GM12878 (cell line): Measurements from ENCODE around the gene NPM3. TPM values are rescaled to one million over a fixed set of nuclear protein-coding genes. Genes with fewer than 3 reads are reported as not detected.

ENCODE experiments used
- ATAC-seq: fragments of 200-7000 bp; cut with Tn5 transposase; 3 replicates; pipeline ENCODE4 v1.9.1; 2020; ENCODE audit warnings: mild to moderate bottlenecking, moderate library complexity
- BruUV-seq: library from RNA; stranded (reverse); fragments of 400-500 nt; replicated peaks from 2 replicates; lab custom pipeline; 2021; lab: Mats Ljungman, UMichigan
- CTCF ChIA-PET: fragments of 300-600 bp; sonication (Branson Sonifier 250); formaldehyde crosslinking; extraction: SDS; loops from one replicate; lab custom pipeline; 2021; ENCODE audit warnings: inconsistent platforms; lab: Yijun Ruan, JAX
- POLR2A ChIA-PET: fragments of 350-600 bp; formaldehyde crosslinking; extraction: SDS; loops from one replicate; lab custom pipeline; 2021; ENCODE audit warnings: inconsistent platforms; lab: Charles Lee
- RAD21 ChIA-PET: fragments of 300-600 bp; sonication (Branson Sonifier 250); formaldehyde crosslinking; loops from one replicate; lab custom pipeline; 2023; ENCODE audit warnings: antibody characterized with exemption; ENCODE audit not compliant: unreplicated experiment; lab: Charles Lee
- SMC1A ChIA-PET: fragments of 300-600 bp; sonication (Branson Sonifier 250); formaldehyde crosslinking; loops from one replicate; lab custom pipeline; 2023; ENCODE audit not compliant: unreplicated experiment, uncharacterized antibody; lab: Charles Lee
- DNase-seq: peaks from one replicate; pipeline ENCODE4 v3.0.0-alpha.2; 2011; ENCODE audit warnings: low read depth, low spot score
- FAIRE-seq: peaks from 3 replicates; lab custom pipeline; 2011; peaks lifted over from hg19 to GRCh38; lab: Jason Lieb, UNC
- H2AFZ ChIP-seq: 2 replicates; pipeline ENCODE4 v1.6.0; 2011; ENCODE audit warnings: low read depth, low read length, control low read depth; ENCODE audit not compliant: control insufficient read depth
- H3K27ac ChIP-seq: 2 replicates; pipeline ENCODE4 v1.5.1; 2011; ENCODE audit warnings: control low read depth; ENCODE audit not compliant: control insufficient read depth, insufficient read depth
- H3K27me3 ChIP-seq, 2 experiments: replicated peaks in 1 of 2; 2 replicates each; pipeline versions ENCODE4 v1.6.0 to v1.6.1; 2011; ENCODE audit warnings: low read length in 1 of 2; ENCODE audit not compliant: control insufficient read depth in 2 of 2, insufficient read depth in 2 of 2
- H3K36me3 ChIP-seq, 2 experiments: 2 replicates each; pipeline ENCODE4 v1.5.1; 2011; ENCODE audit warnings: low read length in 1 of 2; ENCODE audit not compliant: control insufficient read depth in 2 of 2, insufficient read depth in 2 of 2
- H3K4me1 ChIP-seq: 2 replicates; pipeline ENCODE4 v1.6.1; 2011; ENCODE audit warnings: mild to moderate bottlenecking, low read length, moderate library complexity, mixed read lengths; ENCODE audit not compliant: control insufficient read depth, insufficient read depth
- H3K4me2 ChIP-seq: 2 replicates; pipeline ENCODE4 v1.6.0; 2011; ENCODE audit warnings: control low read depth; ENCODE audit not compliant: control insufficient read depth, insufficient read depth
- H3K4me3 ChIP-seq: fragments of 200-600 bp; sonication (generic); 2 replicates; pipeline ENCODE4 v1.5.1; 2016
- H3K79me2 ChIP-seq: 2 replicates; pipeline ENCODE4 v1.6.0; 2011; ENCODE audit warnings: low read length; ENCODE audit not compliant: control insufficient read depth, insufficient read depth
- H3K9ac ChIP-seq: 2 replicates; pipeline ENCODE4 v1.8.0; 2011; ENCODE audit warnings: low read length, control low read depth, mixed read lengths; ENCODE audit not compliant: control insufficient read depth, insufficient read depth
- H3K9me3 ChIP-seq: replicated peaks from 3 replicates; pipeline ENCODE4 v1.5.1; 2011; ENCODE audit warnings: mild to moderate bottlenecking, low read length; ENCODE audit not compliant: control insufficient read depth, insufficient read depth
- H4K20me1 ChIP-seq: 2 replicates; pipeline ENCODE4 v1.6.0; 2011; ENCODE audit not compliant: control insufficient read depth, insufficient read depth
- BCLAF1 ChIP-seq: fragments of 450-650 bp; IDR thresholded peaks from 2 replicates; pipeline ENCODE4 v1.6.1; 2017; ENCODE audit warnings: antibody characterized with exemption, mild to moderate bottlenecking, moderate library complexity
- USF1 ChIP-seq: IDR thresholded peaks from 2 replicates; pipeline ENCODE4 v1.6.1; 2011; ENCODE audit warnings: borderline replicate concordance, low read depth, mild to moderate bottlenecking, moderate library complexity, mixed read lengths, low read length; ENCODE audit not compliant: insufficient read depth; ENCODE audit errors: extremely low read length
- WGBS: methylation state at CpG from one replicate; pipeline ENCODE4 v1.1.6; 2016; ENCODE audit warnings: low lambda C conversion rate; ENCODE audit not compliant: insufficient replicate concordance, insufficient coverage; ENCODE audit errors: missing lambda C conversion rate; 5-methylcytosine and 5-hydroxymethylcytosine counted together
- in situ Hi-C: fragments of 300-500 bp; cut with MboI; formaldehyde crosslinking; loops from 9 replicates; pipeline ENCODE4 v1.14.3; 2018; ENCODE audit warnings: mixed read lengths
- intact Hi-C: fragments of 100-400 bp; cut with micrococcal nuclease; formaldehyde crosslinking; loops from one replicate; pipeline ENCODE4 v1.14.2; 2022; ENCODE audit not compliant: unreplicated experiment
- polyA plus RNA-seq, 11 experiments: library from polyadenylated mRNA; depleted of rRNA in 4 of 11; unstranded in 6 of 11; stranded (reverse) in 5 of 11; fragments of >200 nt; fragmentation: Nextera tagmentation in 4 of 11; fragmentation: Illumina TruSeq in 1 of 11; extraction: Ambion mirVana in 4 of 11; extraction: Trizol in 1 of 11; gene quantifications; 1 replicate in 1 of 11; 2 replicates in 10 of 11; pipeline versions ENCODE4 v1.2.1 to v1.2.3, GENCODE V29; 2011 to 2016; ENCODE audit warnings: inconsistent platforms in 2 of 11, missing spikeins in 2 of 11, low read depth in 1 of 11
- total RNA-seq, 4 experiments: library from RNA; depleted of rRNA in 3 of 4; stranded (reverse); fragments of >200 nt in 3 of 4; fragmentation: Illumina TruSeq in 1 of 4; extraction: Trizol in 1 of 4; gene quantifications; 2 replicates each; pipeline versions ENCODE4 v1.2.1 to v1.2.3, GENCODE V29; 2013 to 2021

NPM3 gene
- total and polyA plus RNA-seq, 10 of the 15 experiments (the other 5 are each of a cell fraction or from before 2014, with no cell fraction given) = 13.0 to 171 (median 93.3) TPM

GRCh38 chr10:101760510-101760909, 22.7 kb downstream of the NPM3 start:
- Histone ChIP-seq H3K4me3 (no peak overlapping the region), H3K79me2 (no peaks in the 10 kb centered on the region), H3K27me3 (peaks cover 0 to 3% of the 10 kb centered on the region in 2 experiments; a peak in 2 of 4 replicates), H3K27ac (no peak overlapping the region), H3K4me1 (no peaks in the 10 kb centered on the region), H3K4me2 (no peak overlapping the region), H4K20me1 (no peaks in the 10 kb centered on the region), H2AFZ (no peak overlapping the region), H3K36me3 (no peaks in the 10 kb centered on the region), H3K9ac (no peak overlapping the region), H3K9me3 (no peaks in the 10 kb centered on the region)
- FAIRE-seq (no peak), ATAC-seq (no peak), DNase-seq (no peak)
- no TSS peak for BruUV-seq
- TF ChIP-seq USF1 = no peak
- no peak for TF ChIP-seq BCLAF1
- ChIA-PET CTCF (no interaction called here), SMC1A (no interaction called here), POLR2A (no interaction called here), RAD21 (no interaction called here)
- WGBS = 34% methylated on average over 3 of the region's 3 CpGs
- intact Hi-C loops = no loop called here
- in situ Hi-C loops = no loop called here
